Ectodermal cell (in vitro differentiated cells): ENCODE data around the gene PRSS36.
"Not testable (repeated sequence)": the region's sequence is repeated elsewhere in the genome, so short reads cannot be mapped to it uniquely, and the experiment has no call there.

Experiments used
- H3K27ac ChIP-seq: 2 replicates; pipeline ENCODE4 v1.7.0; 2013; ENCODE audit warnings: mild to moderate bottlenecking, low read depth, low read length; ENCODE audit not compliant: insufficient read depth, poor library complexity, severe bottlenecking
- H3K27me3 ChIP-seq: 2 replicates; pipeline ENCODE4 v1.7.0; 2013; ENCODE audit warnings: mild to moderate bottlenecking, low read length; ENCODE audit not compliant: insufficient read depth, control insufficient read depth, poor library complexity, severe bottlenecking
- H3K36me3 ChIP-seq: one replicate; pipeline ENCODE4 v1.7.0; 2013; ENCODE audit warnings: low read length; ENCODE audit not compliant: control insufficient read depth, insufficient read depth
- H3K4me1 ChIP-seq: one replicate; pipeline ENCODE4 v1.7.0; 2013; ENCODE audit warnings: low read length; ENCODE audit not compliant: control insufficient read depth, insufficient read depth
- H3K4me3 ChIP-seq: 2 replicates; pipeline ENCODE4 v1.7.0; 2013; ENCODE audit warnings: low read depth, low read length, control low read depth; ENCODE audit not compliant: insufficient read depth
- H3K9me3 ChIP-seq: 2 replicates; pipeline ENCODE4 v1.7.0; 2013; ENCODE audit warnings: mild to moderate bottlenecking, low read length, moderate library complexity; ENCODE audit not compliant: control insufficient read depth
- WGBS, 2 experiments: methylation state at CpG; one replicate each; pipeline ENCODE4 v1.1.7; 2013; ENCODE audit warnings: missing lambda C conversion rate in 2 of 2; 5-methylcytosine and 5-hydroxymethylcytosine counted together

The PRSS36 gene

GRCh38 chr16:31100876-31101641 is 48.8 kb downstream of the PRSS36 start:
- H3K4me1 ChIP-seq, H3K36me3 ChIP-seq, H3K9me3 ChIP-seq, H3K4me3 ChIP-seq, H3K27ac ChIP-seq, H3K27me3 ChIP-seq: not testable (repeated sequence)
- WGBS, 2 experiments: 82 to 85% methylated on average over 13 of the region's 13 CpGs

- H3K4me3 ChIP-seq: no peak overlapping the region
- WGBS, 2 experiments: 74 to 77% methylated on average over 4 of the region's 4 CpGs
- H3K36me3 ChIP-seq: no peaks in the 10 kb centered on the region
- no peaks in the 10 kb centered on the region for H3K9me3 ChIP-seq
- no peaks in the 10 kb centered on the region for H3K27me3 ChIP-seq
- H3K27ac ChIP-seq: no peak overlapping the region
- H3K4me1 ChIP-seq: no peaks in the 10 kb centered on the region
Observed at GRCh38 chr16:31099860-31100638, 49.8 kb downstream of the PRSS36 start.

GRCh38 chr16:31094424-31095120 is 55.3 kb downstream of the PRSS36 start, which contains the start of gene VKORC1:
Gene VKORC1 (minus strand): TSS chr16:31094797. CDS start chr16:31094729, 68 bp downstream.
- H3K9me3 ChIP-seq: no peaks in the 10 kb centered on the region
- no peaks in the 10 kb centered on the region for H3K4me1 ChIP-seq
- H3K27me3 ChIP-seq: no peaks in the 10 kb centered on the region
- peaks cover 10% of the 10 kb centered on the region for H3K36me3 ChIP-seq
- H3K27ac ChIP-seq: peak within 1 kb of the TSS; percentile 40
- peak within 1 kb of the TSS; percentile 68 for H3K4me3 ChIP-seq
- 0 to 1% methylated on average over 69 of the region's 69 CpGs for WGBS, 2 experiments

- Histone ChIP-seq H3K4me1 (no peaks in the 10 kb centered on the region), H3K36me3 (peaks cover 13% of the 10 kb centered on the region), H3K9me3 (no peaks in the 10 kb centered on the region), H3K27ac (peak overlapping the region; percentile 40), H3K27me3 (no peaks in the 10 kb centered on the region), H3K4me3 (peak overlapping the region; percentile 68)
- 0 to 1% methylated on average over 20 of the region's 20 CpGs for WGBS, 2 experiments
Observed at GRCh38 chr16:31094088-31094423, 55.8 kb downstream of the PRSS36 start.

GRCh38 chr16:31093132-31093703 is 56.6 kb downstream of the PRSS36 start:
- no peaks in the 10 kb centered on the region for H3K4me1 ChIP-seq
- 18 to 20% methylated on average over 13 to 17 of the region's 17 CpGs for WGBS, 2 experiments
- H3K9me3 ChIP-seq: no peaks in the 10 kb centered on the region
- H3K36me3 ChIP-seq: peaks cover 18% of the 10 kb centered on the region
- H3K27ac ChIP-seq: no peak overlapping the region
- peak overlapping the region; percentile 68 for H3K4me3 ChIP-seq
- no peaks in the 10 kb centered on the region for H3K27me3 ChIP-seq

GRCh38 chr16:31092330-31092729 is 57.5 kb downstream of the PRSS36 start:
- no peaks in the 10 kb centered on the region for H3K27me3 ChIP-seq
- no peaks in the 10 kb centered on the region for H3K4me1 ChIP-seq
- H3K9me3 ChIP-seq: no peaks in the 10 kb centered on the region
- H3K4me3 ChIP-seq: no peak overlapping the region
- WGBS, 2 experiments: 96 to 97% methylated on average over 5 of the region's 5 CpGs
- no peak overlapping the region for H3K27ac ChIP-seq
- peaks cover 18% of the 10 kb centered on the region for H3K36me3 ChIP-seq

GRCh38 chr16:31090540-31090939 is 59.3 kb downstream of the PRSS36 start:
- no peaks in the 10 kb centered on the region for H3K9me3 ChIP-seq
- H3K27ac ChIP-seq: no peak overlapping the region
- H3K27me3 ChIP-seq: no peaks in the 10 kb centered on the region
- H3K36me3 ChIP-seq: peaks cover 18% of the 10 kb centered on the region
- H3K4me3 ChIP-seq: no peak overlapping the region
- H3K4me1 ChIP-seq: no peaks in the 10 kb centered on the region
- 86 to 92% methylated on average over 2 of the region's 2 CpGs for WGBS, 2 experiments

GRCh38 chr16:31089199-31089598 is 60.7 kb downstream of the PRSS36 start:
- peaks cover 18% of the 10 kb centered on the region for H3K36me3 ChIP-seq
- H3K9me3 ChIP-seq: no peaks in the 10 kb centered on the region
- H3K27me3 ChIP-seq: no peaks in the 10 kb centered on the region
- WGBS, 2 experiments: 95 to 96% methylated on average over 8 of the region's 8 CpGs
- H3K4me3 ChIP-seq: no peak overlapping the region
- H3K4me1 ChIP-seq: no peaks in the 10 kb centered on the region
- no peak overlapping the region for H3K27ac ChIP-seq
